Activated CD4-positive, alpha-beta T cell treated with anti-CD3 and anti-CD28 coated beads, Interleukin-2, amount 50 U/mL, for 24 hours (primary cell): ENCODE measurements around the gene KRT33A.

Source experiments
- DNase-seq, 2 donors: peaks; one replicate each; pipeline ENCODE4 v3.0.0-alpha.2; 2020; ENCODE audit warnings: low read depth in 1 of 2, low spot score in 1 of 2

Gene KRT33A

GRCh38 chr17:41331606-41332005, 19.0 kb downstream of the KRT33A start:
- DNase-seq, result no peak

- DNase-seq, result no peak
Measured at GRCh38 chr17:41329279-41329948, 21.2 kb downstream of the KRT33A start.

GRCh38 chr17:41328207-41328606, 22.4 kb downstream of the KRT33A start:
- no peak for DNase-seq

- no peak for DNase-seq
Measured at GRCh38 chr17:41327411-41328120, 23.1 kb downstream of the KRT33A start.

- no peak for DNase-seq
Measured at GRCh38 chr17:41326173-41327145, 24.2 kb downstream of the KRT33A start.

- no peak for DNase-seq
Measured at GRCh38 chr17:41325611-41326010, 25.0 kb downstream of the KRT33A start.

- no peak for DNase-seq
Measured at GRCh38 chr17:41325126-41325525, 25.5 kb downstream of the KRT33A start.

DNA sequence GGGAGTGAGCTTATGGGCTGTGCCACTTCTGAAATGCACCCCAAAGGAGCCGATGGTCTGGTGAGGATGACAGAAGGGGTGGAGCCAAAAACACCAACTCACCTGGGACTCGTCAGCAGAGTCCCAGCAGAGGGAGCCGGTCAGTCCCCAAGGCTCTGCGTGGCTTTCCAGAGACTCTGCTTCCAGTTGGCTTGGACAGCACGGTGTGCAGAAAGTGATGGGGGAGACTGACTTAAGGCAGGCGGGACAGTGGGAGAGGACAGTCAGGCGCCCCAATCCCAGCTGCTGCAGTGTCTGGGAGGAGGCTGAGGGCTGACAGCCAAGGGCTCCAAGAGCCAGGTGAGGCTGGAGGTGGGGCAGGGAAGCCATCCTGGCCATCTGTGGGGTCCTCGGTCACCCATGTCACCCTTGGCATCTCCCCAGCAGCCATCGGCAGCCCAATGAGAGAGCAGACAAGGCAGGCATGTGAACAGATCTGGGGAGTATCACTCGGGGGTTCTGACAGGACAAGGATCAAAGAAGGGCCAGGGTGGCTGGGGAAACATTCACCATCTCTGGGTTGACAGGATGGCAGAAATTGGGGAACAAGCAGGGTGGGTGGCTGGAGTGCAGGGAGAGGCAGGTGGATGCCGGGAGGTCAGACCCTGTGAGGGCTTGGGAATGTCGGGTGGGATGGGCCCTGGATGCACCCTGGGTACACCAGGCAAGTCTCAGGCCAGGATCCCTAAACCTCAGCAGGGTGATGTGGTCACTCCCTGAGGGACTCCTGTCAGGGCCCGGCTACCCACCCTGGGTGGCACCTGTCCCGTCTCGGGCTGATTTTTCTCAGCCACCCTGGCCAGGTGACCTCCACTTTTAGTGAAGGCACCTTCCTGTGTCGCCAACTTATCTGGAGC, 26.2 kb downstream of the KRT33A start:
- DNase-seq, result no peak

DNA sequence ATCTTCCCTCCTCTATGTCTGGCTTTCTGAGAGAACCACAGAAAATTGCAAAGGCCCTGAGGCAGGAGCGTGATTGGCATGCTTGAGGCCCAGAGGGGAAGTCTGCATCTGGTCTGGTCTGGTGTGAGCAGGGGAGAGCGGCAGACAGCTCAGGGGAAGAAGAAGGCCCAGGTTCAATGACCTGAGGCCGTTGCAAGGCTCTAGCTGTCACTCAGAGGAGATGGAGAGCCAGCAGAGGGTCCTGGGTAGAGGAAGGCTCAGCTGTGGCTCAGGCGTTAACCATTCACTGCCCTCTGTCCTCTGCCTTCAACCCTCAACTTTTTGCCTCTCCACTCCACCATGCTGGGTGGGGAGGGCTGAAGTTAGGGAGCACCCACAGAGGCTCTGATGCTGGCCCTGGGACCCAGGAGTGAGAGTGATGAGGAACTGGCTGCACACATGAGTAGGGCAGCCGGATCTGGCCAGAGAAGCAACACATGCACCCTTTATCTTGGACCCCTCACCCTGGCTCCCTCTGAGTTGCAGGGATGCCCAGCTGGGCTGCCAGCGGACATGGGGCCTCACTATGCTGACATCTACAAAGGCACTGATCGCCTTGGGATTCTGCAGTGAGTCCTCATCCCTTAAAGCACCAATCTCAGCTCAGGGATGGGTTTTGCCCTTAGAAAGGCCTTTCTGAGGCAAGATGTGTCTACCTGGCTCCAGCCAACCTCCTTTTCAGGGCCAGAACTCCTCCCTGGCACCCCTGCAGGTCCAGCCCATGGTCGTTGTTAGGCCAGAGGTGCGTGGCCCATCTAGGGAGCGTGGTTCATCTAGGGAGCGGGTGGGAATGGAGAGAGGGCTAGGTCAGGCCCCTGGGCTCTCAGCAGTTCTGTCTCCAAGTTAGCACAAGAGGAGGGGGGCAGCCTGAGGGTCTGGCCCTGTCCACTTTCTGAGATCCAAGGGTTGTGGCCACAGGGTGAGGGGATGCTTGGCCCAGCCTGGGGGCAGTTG, 27.4 kb downstream of the KRT33A start:
- no peak for DNase-seq

GRCh38 chr17:41322094-41322902, 28.3 kb downstream of the KRT33A start:
- no peak for DNase-seq

- no peak for DNase-seq
Measured at GRCh38 chr17:41318231-41318630, 32.4 kb downstream of the KRT33A start.

DNA sequence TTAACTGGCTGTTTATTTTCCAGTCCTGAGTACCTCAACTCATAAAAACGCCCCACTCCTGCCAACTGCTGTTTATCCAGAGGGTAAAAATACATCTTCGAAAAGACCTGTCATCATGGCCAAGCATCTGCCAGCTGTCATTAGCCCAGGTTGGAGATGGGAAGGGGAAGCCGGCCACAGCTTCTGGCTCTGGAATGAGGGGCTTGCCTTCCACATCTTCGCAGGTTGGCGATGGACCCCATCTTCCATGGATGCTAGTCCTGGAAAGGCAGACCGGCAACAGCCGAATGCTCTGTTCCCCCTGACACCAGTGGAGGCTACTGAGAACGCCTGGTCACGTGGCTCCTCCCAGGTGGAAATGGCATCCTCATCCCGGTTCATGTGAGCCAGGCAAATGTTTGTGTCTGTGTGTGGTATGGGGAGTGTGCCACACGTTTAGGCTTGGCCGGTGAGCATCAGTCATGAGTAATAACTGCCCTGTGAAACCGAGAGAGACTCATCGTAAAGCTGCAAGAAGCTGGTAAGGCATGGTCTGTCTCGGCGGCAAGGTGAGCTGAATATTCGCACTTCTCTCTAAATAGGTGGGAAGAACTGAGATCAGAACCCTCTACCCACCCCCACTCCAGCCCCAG, 34.7 kb downstream of the KRT33A start:
- no peak for DNase-seq

DNA sequence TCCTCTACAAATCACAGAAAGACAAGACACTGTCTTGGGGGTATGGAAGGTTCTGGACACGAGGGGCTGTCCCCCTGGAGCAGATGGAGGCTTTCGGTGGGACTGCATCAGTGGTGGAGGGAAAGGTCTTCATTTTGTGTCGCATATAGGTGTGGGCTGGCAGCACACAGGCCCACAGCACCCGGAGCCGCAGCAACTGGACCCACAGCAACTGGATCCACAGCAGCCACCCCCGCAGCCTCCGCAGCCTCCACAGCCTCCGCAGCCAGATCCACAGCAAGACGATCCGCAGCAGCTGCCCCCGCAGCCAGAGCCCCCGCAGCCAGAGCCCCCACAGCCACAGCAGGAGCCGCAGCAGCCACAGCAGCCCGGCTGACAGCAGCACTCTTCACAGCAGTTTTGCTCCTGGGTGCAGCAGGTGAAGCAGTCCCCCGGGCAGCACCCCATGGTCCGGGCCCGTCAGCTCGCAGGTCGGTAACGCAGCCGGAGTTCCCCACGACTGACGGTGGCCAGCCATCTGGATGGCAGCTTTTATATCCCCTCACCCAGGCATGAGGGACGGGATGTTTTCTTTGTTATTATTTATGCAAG, 35.3 kb downstream of the KRT33A start, which contains the start of gene KRTAP17-1:
Gene KRTAP17-1 (minus strand): TSS at position 507 of the 591 bp plus-strand sequence. CDS start 60 bp downstream, at position 447.
- no peak for DNase-seq

DNA sequence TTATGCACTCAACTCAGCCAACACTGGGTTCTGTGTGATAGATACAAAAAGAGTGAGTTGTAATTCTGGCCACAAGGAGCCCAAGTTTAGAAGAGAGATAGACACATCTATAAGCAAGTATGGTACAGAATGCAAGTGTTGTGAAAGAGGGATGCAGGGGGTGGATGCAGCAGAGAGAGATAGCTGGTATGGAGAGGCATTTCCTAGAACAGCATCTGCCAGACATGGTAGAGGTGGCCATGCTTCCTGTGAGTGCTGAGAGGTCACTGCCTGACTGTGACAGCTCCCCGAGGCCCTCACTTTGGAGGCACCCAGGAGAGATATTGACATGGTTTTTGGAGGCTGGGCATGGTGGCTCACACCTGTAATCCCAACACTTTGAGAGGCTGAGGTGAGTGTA, 39.5 kb downstream of the KRT33A start:
- no peak for DNase-seq

DNA sequence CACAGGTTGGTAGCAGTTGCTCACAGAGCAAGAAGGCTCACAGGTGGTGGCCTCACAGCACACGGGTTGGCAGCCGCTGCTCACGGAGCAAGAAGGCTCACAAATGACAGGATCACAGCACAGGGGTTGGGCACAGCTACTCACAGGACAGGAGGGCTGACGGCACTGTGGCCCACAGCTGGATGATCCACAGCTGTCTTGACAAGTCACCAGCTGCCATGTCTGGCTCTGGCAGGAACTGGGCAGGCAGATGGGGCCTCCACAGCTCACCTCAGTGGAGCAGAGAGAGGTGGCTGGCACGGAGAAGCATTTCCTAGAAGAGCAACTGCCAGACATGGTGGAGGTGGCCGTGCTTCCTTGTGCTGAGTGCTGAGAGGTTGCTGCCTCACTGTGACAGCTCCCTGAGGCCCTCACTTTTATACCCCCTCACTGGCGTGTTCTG, 41.7 kb downstream of the KRT33A start, which contains the start of gene KRTAP16-1:
Gene KRTAP16-1 (minus strand): TSS at position 392 of the 442 bp plus-strand sequence. CDS start 56 bp downstream, at position 336.
- DNase-seq, result peak in 1 of 2 donors; percentile 11

DNA sequence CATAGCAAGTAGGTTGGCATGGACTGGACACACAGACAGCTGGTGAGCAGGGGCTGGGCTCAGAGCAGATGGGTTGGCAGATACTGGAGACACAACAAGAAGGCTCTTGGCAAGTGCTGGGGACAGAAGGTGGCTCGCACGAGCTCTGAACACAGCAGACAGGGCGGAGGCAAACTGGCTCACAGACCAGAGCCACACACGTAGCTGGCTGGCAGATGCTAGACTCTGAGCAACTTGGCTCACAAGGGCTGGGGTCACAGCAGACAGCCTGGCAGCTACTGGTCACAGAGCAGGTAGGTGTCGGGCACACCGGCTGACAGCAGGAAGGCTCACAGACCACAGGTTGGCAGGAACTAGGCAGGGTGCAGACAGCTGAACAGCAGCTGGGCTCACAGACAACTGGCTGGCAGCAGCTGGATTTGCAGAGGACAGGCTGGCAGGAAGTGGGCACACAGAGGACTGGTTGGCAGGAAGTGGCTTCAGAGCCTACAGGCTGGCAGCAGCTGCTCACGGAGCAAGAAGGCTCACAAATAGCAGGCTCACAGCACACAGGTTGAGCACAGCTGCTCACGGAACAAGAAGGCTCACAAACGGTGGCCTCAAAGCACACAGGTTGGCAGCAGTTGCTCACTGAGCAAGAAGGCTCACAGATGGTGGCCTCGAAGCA, 42.2 kb downstream of the KRT33A start:
- peak in 1 of 2 donors; percentile 32 for DNase-seq

DNA sequence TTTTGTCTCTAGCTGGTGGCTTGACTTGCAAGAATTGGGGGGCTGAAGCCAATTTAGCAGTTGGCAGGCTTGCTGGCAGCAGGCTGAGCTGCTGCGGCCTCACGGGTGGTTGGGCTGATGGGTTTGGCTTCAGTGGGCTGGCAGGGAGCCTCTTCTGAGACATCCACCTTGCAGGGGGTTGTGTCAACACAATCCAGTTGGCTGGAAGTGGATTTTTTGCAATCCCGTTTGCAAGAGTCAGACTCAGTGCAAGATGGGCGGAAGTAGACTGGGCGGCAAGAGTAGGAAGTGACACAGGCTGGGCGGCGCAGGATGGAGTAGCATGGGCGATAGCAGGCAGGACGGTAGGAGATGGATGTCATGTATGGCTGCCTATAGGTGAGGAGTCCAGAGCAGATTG, 43.0 kb downstream of the KRT33A start:
- DNase-seq, result no peak
